Kidney tubule cell (primary cell): ENCODE results near the gene IRS2.

Experiments used
- DNase-seq: peaks from one replicate; pipeline ENCODE4 v3.0.0-alpha.2; 2018; ENCODE audit warnings: low spot score

The IRS2 gene

DNA sequence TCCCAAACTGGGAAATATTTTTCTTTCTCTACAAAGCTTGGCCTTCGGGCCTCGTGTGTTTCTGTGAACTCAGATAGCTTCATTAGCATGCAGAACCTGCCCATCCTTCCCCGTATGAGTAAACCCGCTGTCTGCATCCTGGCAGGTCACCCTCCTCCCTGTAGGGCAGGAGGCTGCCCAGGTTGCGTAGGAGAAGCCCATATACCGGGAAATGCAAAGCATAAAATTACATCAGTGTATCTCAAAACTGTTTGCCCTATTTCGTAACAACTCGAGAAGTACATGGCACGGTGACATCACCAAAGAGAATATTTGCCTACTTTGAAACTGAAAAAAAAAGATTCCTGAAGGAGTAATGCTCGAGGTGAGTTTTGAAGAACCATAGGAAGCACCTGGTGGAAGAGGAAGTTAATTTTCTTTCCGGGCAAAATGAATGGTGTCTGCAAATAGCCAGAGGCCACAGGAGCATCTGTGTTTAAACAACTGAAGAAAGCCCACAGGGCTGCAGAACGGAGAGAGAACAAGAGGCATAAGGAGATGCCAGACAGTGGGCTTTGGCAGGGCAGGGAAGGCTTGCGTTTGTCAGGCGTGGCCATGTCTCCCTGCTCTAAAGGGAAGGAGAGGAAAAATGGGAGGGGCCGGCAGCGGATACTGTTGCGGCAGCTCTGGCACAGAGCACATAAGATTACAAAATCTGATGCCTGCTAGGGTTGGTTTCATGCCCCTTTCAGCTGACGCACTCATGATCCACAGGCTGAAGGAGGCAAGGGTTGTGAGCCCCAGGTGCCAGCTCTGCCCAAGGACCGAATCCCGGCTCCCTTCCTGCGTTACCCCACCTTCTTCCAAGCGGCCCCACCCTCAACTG, 81.4 kb downstream of the IRS2 start:
- DNase-seq: no peak

DNA sequence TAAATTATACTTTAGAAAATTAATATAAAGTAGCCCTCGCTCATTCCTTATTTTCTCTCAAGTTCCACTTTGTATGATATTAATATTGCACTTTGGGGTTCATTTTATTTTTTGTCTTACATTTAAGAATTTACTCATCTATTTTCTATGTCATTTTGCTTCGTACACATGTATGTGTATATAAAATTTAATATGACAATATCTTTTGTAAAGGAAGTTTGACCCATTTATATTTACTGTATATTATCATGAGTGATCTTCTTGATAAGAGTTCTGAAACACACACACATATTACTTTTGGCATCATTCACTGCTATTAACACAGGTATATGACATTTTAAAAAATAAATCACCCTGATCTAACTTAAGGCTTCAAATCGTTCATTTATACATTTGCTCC, 83.1 kb downstream of the IRS2 start:
- DNase-seq: no peak
